B cell (primary cell): ENCODE results near the gene NAV2. TPM values are rescaled to one million over a fixed set of nuclear protein-coding genes. Genes with fewer than 3 reads are reported as not detected.

Experiments
- ATAC-seq: fragments of 200-7000 bp; cut with Tn5 transposase; one replicate; pipeline ENCODE4 v1.10.0; 2021; ENCODE audit warnings: low read depth, mild to moderate bottlenecking, moderate number of reproducible peaks, moderate library complexity
- CTCF ChIA-PET: fragments of 350-600 bp; sonication (Branson Sonifier 250); formaldehyde crosslinking; loops from one replicate; lab custom pipeline; 2021; ENCODE audit warnings: antibody characterized with exemption, inconsistent platforms; lab: Charles Lee
- POLR2A ChIA-PET: fragments of 350-600 bp; sonication (Branson Sonifier 250); formaldehyde crosslinking; loops from one replicate; lab custom pipeline; 2021; ENCODE audit warnings: antibody characterized with exemption; lab: Charles Lee
- DNase-seq: peaks from one replicate; pipeline ENCODE4 v3.0.0; 2013
- H2AFZ ChIP-seq: 2 replicates; pipeline ENCODE4 v1.6.1; 2012; ENCODE audit warnings: mild to moderate bottlenecking, low read depth, low read length; ENCODE audit not compliant: insufficient read depth, poor library complexity, severe bottlenecking
- H3K27ac ChIP-seq, 2 donors: 1 replicate in 1 of 2; 2 replicates in 1 of 2; pipeline ENCODE4 v1.5.1; 2012 to 2013; ENCODE audit warnings: low read length in 2 of 2, mild to moderate bottlenecking in 2 of 2, moderate library complexity in 1 of 2
- H3K27me3 ChIP-seq, 4 experiments: fragments of 200-600 bp in 1 of 4; sonication (generic) in 1 of 4; replicated peaks in 1 of 4; 1 replicate in 2 of 4; 2 replicates in 2 of 4; pipeline versions ENCODE4 v1.6.1 to v1.7.0; 2013 to 2016; ENCODE audit warnings: low read length in 3 of 4, mild to moderate bottlenecking in 2 of 4, mixed read lengths in 1 of 4, moderate library complexity in 1 of 4; ENCODE audit not compliant: insufficient read depth in 4 of 4, control insufficient read depth in 3 of 4; ENCODE audit errors: control extremely low read depth in 1 of 4
- H3K36me3 ChIP-seq, 2 experiments: replicated peaks in 1 of 2; 1 replicate in 1 of 2; 2 replicates in 1 of 2; pipeline versions ENCODE4 v1.6.1 to v1.7.1; 2013; ENCODE audit warnings: low read length in 1 of 2; ENCODE audit not compliant: insufficient read depth in 2 of 2, control insufficient read depth in 1 of 2; ENCODE audit errors: control extremely low read depth in 1 of 2, extremely low read depth in 1 of 2
- H3K4me1 ChIP-seq, 2 donors: fragments of 200-600 bp in 1 of 2; sonication (generic) in 1 of 2; 1 replicate in 1 of 2; 2 replicates in 1 of 2; pipeline versions ENCODE4 v1.5.1 to v1.6.1; 2013 to 2017; ENCODE audit warnings: low read length in 2 of 2; ENCODE audit not compliant: control insufficient read depth in 2 of 2, insufficient read depth in 2 of 2
- H3K4me2 ChIP-seq: replicated peaks from 2 replicates; pipeline ENCODE3; 2012; ENCODE audit warnings: mild to moderate bottlenecking, low read depth, low read length; ENCODE audit not compliant: poor library complexity, severe bottlenecking
- H3K4me3 ChIP-seq, 5 experiments: fragments of 200-600 bp in 1 of 5; sonication (generic) in 1 of 5; 1 replicate in 3 of 5; 2 replicates in 2 of 5; pipeline versions ENCODE4 v1.5.1 to v1.7.0; 2011 to 2016; ENCODE audit warnings: low read length in 4 of 5, mild to moderate bottlenecking in 4 of 5, low read depth in 2 of 5, control low read depth in 1 of 5, moderate library complexity in 1 of 5; ENCODE audit not compliant: insufficient read depth in 1 of 5; ENCODE audit errors: control extremely low read depth in 1 of 5, extremely low read depth in 1 of 5
- H3K79me2 ChIP-seq: fragments of 200-600 bp; sonication (generic); one replicate; pipeline ENCODE4 v1.6.0; 2016; ENCODE audit warnings: low read length; ENCODE audit not compliant: control insufficient read depth, insufficient read depth
- H3K9ac ChIP-seq: fragments of 200-600 bp; sonication (generic); 2 replicates; pipeline ENCODE4 v1.6.1; 2017; ENCODE audit warnings: mild to moderate bottlenecking, low read length, moderate library complexity
- H3K9me3 ChIP-seq, 3 donors: one replicate each; pipeline versions ENCODE4 v1.6.1 to v1.7.1; 2013; ENCODE audit warnings: low read length in 2 of 3; ENCODE audit not compliant: control insufficient read depth in 2 of 3, insufficient read depth in 1 of 3; ENCODE audit errors: control extremely low read depth in 1 of 3
- H4K20me1 ChIP-seq: 2 replicates; pipeline ENCODE4 v1.6.0; 2012; ENCODE audit warnings: mild to moderate bottlenecking, low read length; ENCODE audit not compliant: insufficient read depth, control insufficient read depth, poor library complexity, severe bottlenecking
- H3K27ac Mint-ChIP-seq: one replicate; pipeline ENCODE4 v1.8.0; 2021; ENCODE audit warnings: mixed read lengths
- H3K27me3 Mint-ChIP-seq: one replicate; pipeline ENCODE4 v1.8.0; 2021; ENCODE audit warnings: mixed read lengths
- H3K4me1 Mint-ChIP-seq: one replicate; pipeline ENCODE4 v1.8.0; 2021; ENCODE audit warnings: mixed read lengths
- H3K4me3 Mint-ChIP-seq: one replicate; pipeline ENCODE4 v1.8.0; 2021; ENCODE audit warnings: mixed read lengths
- H3K9me3 Mint-ChIP-seq: one replicate; pipeline ENCODE4 v1.8.0; 2022; ENCODE audit warnings: mixed read lengths; ENCODE audit not compliant: insufficient read depth
- EZH2 ChIP-seq: IDR thresholded peaks from 2 replicates; pipeline ENCODE4 v1.6.1; 2012; ENCODE audit warnings: borderline replicate concordance, low read depth, mild to moderate bottlenecking, moderate library complexity, low read length; ENCODE audit not compliant: insufficient read depth, poor library complexity, severe bottlenecking
- WGBS: methylation state at CpG from one replicate; pipeline ENCODE4 v1.1.5; 2013; ENCODE audit warnings: missing lambda C conversion rate; ENCODE audit not compliant: insufficient coverage; 5-methylcytosine and 5-hydroxymethylcytosine counted together
- intact Hi-C: fragments of 100-400 bp; cut with micrococcal nuclease; formaldehyde crosslinking; loops from one replicate; pipeline ENCODE4 v1.10.0; 2022
- polyA plus RNA-seq: library from polyadenylated mRNA; depleted of rRNA; stranded (reverse); fragments of >200 nt; gene quantifications from 2 replicates; pipeline ENCODE4 v1.2.3, GENCODE V29; 2012
- total RNA-seq, 2 donors: library from RNA; stranded (reverse); fragments of 120-200 nt in 1 of 2; gene quantifications; 1 replicate in 1 of 2; 2 replicates in 1 of 2; pipeline versions ENCODE4 v1.2.3 to v1.2.4, GENCODE V29; 2013 to 2022
- TF ChIP-seq, protein P1 (sequence below): fragments of 200-600 bp; IDR thresholded peaks from one replicate; pipeline ENCODE4 v1.8.0; 2022; ENCODE audit warnings: antibody characterized with exemption, mild to moderate bottlenecking

The NAV2 gene
- total and polyA plus RNA-seq, 2 donors (not counting 1 experiment from before 2014, with no cell fraction given) = 0.82 to 22.2 TPM

DNA sequence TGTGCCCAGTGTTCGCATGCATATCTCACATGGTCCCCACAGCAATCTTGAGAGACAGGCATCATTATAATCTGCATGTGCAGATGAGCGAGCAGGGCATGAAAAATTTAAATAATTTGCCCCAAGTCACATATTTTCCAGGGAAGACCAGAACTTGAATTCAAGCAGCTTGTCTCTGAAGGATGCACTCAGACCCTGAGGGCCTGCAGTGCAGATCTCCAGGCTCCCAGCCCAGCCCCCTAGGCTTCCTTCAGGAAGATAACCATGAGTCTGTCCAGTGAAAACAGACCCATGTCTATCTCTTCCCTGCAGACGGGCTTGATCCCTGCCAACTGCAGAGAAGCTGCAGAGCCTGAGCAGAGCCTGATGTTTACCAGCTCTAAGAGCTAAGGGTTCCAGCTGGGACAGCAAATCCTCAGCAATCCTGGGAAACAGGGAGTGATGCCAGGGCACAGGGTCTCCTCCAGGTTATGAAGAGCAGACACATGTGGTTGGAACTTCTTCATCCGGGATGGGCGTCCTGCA lies 55.1 kb downstream of the NAV2 start:
- intact Hi-C loops = no loop called here
- Histone ChIP-seq H2AFZ (no peak overlapping the region), H3K4me2 (no peak overlapping the region), H4K20me1 (no peaks in the 10 kb centered on the region), H3K4me1 (no peaks in the 10 kb centered on the region), H3K9ac (no peak overlapping the region), H3K9me3 (no peaks in the 10 kb centered on the region), H3K36me3 (no peaks in the 10 kb centered on the region), H3K27me3 (peaks cover 0 to 3% (median 0%) of the 10 kb centered on the region in 4 experiments), H3K27ac (no peak overlapping the region), H3K79me2 (no peaks in the 10 kb centered on the region), H3K4me3 (no peak overlapping the region)
- WGBS = 92% methylated on average over 5 of the region's 5 CpGs
- no peaks in the 10 kb centered on the region for H3K9me3 Mint-ChIP-seq
- H3K4me3 Mint-ChIP-seq = no peak overlapping the region
- TF ChIP-seq EZH2 = no peak
- TF ChIP-seq, protein P1, sequence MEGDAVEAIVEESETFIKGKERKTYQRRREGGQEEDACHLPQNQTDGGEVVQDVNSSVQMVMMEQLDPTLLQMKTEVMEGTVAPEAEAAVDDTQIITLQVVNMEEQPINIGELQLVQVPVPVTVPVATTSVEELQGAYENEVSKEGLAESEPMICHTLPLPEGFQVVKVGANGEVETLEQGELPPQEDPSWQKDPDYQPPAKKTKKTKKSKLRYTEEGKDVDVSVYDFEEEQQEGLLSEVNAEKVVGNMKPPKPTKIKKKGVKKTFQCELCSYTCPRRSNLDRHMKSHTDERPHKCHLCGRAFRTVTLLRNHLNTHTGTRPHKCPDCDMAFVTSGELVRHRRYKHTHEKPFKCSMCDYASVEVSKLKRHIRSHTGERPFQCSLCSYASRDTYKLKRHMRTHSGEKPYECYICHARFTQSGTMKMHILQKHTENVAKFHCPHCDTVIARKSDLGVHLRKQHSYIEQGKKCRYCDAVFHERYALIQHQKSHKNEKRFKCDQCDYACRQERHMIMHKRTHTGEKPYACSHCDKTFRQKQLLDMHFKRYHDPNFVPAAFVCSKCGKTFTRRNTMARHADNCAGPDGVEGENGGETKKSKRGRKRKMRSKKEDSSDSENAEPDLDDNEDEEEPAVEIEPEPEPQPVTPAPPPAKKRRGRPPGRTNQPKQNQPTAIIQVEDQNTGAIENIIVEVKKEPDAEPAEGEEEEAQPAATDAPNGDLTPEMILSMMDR = no peak
- H3K27me3 Mint-ChIP-seq = peaks cover 32% of the 10 kb centered on the region
- DNase-seq (no peak), ATAC-seq (no peak)
- H3K27ac Mint-ChIP-seq = no peak overlapping the region
- no peaks in the 10 kb centered on the region for H3K4me1 Mint-ChIP-seq
- POLR2A ChIA-PET = no interaction called here
- CTCF ChIA-PET = no interaction called here

DNA sequence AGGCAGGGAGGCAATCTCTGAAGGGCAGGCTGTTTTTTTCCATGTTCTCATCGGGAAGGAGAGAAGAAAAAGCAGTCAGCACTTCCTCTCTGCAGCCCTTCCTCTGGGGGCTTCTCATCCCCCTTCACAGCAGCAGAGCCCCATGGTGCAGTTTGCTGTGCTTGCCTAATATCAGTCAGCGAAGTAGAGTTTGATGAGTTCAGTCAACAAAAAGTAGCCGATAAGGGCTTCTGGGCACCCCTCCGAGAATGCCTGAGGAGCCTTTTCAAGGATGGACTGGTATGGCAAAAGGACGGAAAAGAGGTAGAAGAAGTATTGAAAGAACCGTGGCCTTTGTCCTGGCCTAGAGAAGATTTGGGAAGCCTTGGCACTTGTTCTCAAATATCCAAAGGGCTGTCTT lies 55.6 kb downstream of the NAV2 start:
- Histone ChIP-seq H3K9me3 (no peaks in the 10 kb centered on the region), H3K4me2 (no peak overlapping the region), H3K27ac (no peak overlapping the region), H3K36me3 (no peaks in the 10 kb centered on the region), H3K27me3 (peaks cover 0 to 2% (median 0%) of the 10 kb centered on the region in 4 experiments), H3K4me3 (no peak overlapping the region), H4K20me1 (no peaks in the 10 kb centered on the region), H2AFZ (no peak overlapping the region), H3K9ac (no peak overlapping the region), H3K79me2 (no peaks in the 10 kb centered on the region), H3K4me1 (no peaks in the 10 kb centered on the region)
- POLR2A ChIA-PET = interaction anchor here (1.0 kb wide), 1 partner anchor 9 kb away, joined by 4 read pairs; no protein-coding TSS in a partner anchor
- H3K27ac Mint-ChIP-seq = no peak overlapping the region
- WGBS = 82% methylated on average over 6 of the region's 6 CpGs
- no peak for DNase-seq
- intact Hi-C loops = no loop called here
- no peaks in the 10 kb centered on the region for H3K9me3 Mint-ChIP-seq
- H3K27me3 Mint-ChIP-seq = peaks cover 32% of the 10 kb centered on the region
- no peaks in the 10 kb centered on the region for H3K4me1 Mint-ChIP-seq
- TF ChIP-seq, protein P1 = no peak
- TF ChIP-seq EZH2 = no peak
- CTCF ChIA-PET = no interaction called here
- H3K4me3 Mint-ChIP-seq = no peak overlapping the region
- ATAC-seq = no peak
